MM.1S (cell line): ENCODE data around the gene AJUBA.

Experiments
- EZH2 ChIP-seq: fragments of 300-600 bp; sonication (generic); optimal IDR thresholded peaks from 2 replicates; pipeline ENCODE3; 2017; ENCODE audit warnings: low read depth, mild to moderate bottlenecking, antibody characterized with exemption, low read length, mixed read lengths
- EZH2phosphoT487 ChIP-seq: fragments of 300-600 bp; sonication (generic); IDR thresholded peaks from 2 replicates; pipeline ENCODE4 v1.6.1; 2018; ENCODE audit warnings: antibody characterized with exemption, low read length
- TF ChIP-seq, protein P1 (sequence below): fragments of 300-600 bp; sonication (generic); IDR thresholded peaks from 2 replicates; pipeline ENCODE4 v1.5.1; 2016; ENCODE audit warnings: antibody characterized with exemption, low read length, mixed read lengths

- TF ChIP-seq, protein P1, sequence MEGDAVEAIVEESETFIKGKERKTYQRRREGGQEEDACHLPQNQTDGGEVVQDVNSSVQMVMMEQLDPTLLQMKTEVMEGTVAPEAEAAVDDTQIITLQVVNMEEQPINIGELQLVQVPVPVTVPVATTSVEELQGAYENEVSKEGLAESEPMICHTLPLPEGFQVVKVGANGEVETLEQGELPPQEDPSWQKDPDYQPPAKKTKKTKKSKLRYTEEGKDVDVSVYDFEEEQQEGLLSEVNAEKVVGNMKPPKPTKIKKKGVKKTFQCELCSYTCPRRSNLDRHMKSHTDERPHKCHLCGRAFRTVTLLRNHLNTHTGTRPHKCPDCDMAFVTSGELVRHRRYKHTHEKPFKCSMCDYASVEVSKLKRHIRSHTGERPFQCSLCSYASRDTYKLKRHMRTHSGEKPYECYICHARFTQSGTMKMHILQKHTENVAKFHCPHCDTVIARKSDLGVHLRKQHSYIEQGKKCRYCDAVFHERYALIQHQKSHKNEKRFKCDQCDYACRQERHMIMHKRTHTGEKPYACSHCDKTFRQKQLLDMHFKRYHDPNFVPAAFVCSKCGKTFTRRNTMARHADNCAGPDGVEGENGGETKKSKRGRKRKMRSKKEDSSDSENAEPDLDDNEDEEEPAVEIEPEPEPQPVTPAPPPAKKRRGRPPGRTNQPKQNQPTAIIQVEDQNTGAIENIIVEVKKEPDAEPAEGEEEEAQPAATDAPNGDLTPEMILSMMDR, result no peak
- TF ChIP-seq EZH2 (no peak), EZH2phosphoT487 (no peak)
Observed at GRCh38 chr14:22977684-22978486, 4.5 kb downstream of the AJUBA start.
